HepG2 (cell line): ENCODE results near the gene RRAS2. TPM values are rescaled to one million over a fixed set of nuclear protein-coding genes. Genes with fewer than 3 reads are reported as not detected.

ENCODE experiments used
- ATAC-seq: fragments of 200-7000 bp; cut with Tn5 transposase; 3 replicates; pipeline ENCODE4 v1.9.1; 2020; ENCODE audit warnings: mild to moderate bottlenecking, moderate library complexity
- BruUV-seq: library from RNA; stranded (reverse); fragments of 400-500 nt; replicated peaks from 2 replicates; lab custom pipeline; 2021; lab: Mats Ljungman, UMichigan
- CTCF ChIA-PET: fragments of 300-600 bp; formaldehyde crosslinking; extraction: SDS; loops from one replicate; lab custom pipeline; 2021; ENCODE audit warnings: low total read pairs, inconsistent platforms, low intra/inter-chr PET ratio; lab: Yijun Ruan, JAX
- POLR2A ChIA-PET: fragments of 350-600 bp; sonication (Branson Sonifier 250); formaldehyde crosslinking; loops from one replicate; lab custom pipeline; 2020; ENCODE audit warnings: antibody characterized with exemption, inconsistent platforms; lab: Yijun Ruan, JAX
- DNase-seq: peaks from one replicate; pipeline ENCODE4 v3.0.0-alpha.2; 2015; ENCODE audit warnings: low spot score
- FAIRE-seq: peaks from 3 replicates; lab custom pipeline; 2011; peaks lifted over from hg19 to GRCh38; lab: Jason Lieb, UNC
- H2AFZ ChIP-seq: one replicate; pipeline ENCODE4 v1.6.1; 2011; ENCODE audit warnings: low read length, inconsistent platforms
- H3K27ac ChIP-seq: fragments of 300-600 bp; 3 replicates; pipeline ENCODE4 v1.8.0; 2011; ENCODE audit warnings: mixed run types, mild to moderate bottlenecking, mixed read lengths, low read length, inconsistent platforms; ENCODE audit not compliant: insufficient read depth; ENCODE audit errors: extremely low read length
- H3K27me3 ChIP-seq, 2 experiments: fragments of 200-600 bp in 1 of 2; 2 replicates in 1 of 2; 3 replicates in 1 of 2; pipeline versions ENCODE4 v1.6.0 to v1.8.0; 2011; ENCODE audit warnings: low read length in 2 of 2, mild to moderate bottlenecking in 2 of 2, moderate library complexity in 2 of 2, inconsistent platforms in 1 of 2; ENCODE audit not compliant: insufficient read depth in 2 of 2, control insufficient read depth in 1 of 2
- H3K36me3 ChIP-seq, 2 experiments: fragments of 200-600 bp in 1 of 2; replicated peaks in 1 of 2; 2 replicates in 1 of 2; 3 replicates in 1 of 2; pipeline versions ENCODE4 v1.5.1 to v1.8.0; 2011; ENCODE audit warnings: low read length in 2 of 2, inconsistent platforms in 1 of 2; ENCODE audit not compliant: insufficient read depth in 2 of 2, control insufficient read depth in 1 of 2
- H3K4me1 ChIP-seq: 2 replicates; pipeline ENCODE4 v1.5.1; 2012; ENCODE audit warnings: low read length, inconsistent platforms; ENCODE audit not compliant: insufficient read depth
- H3K4me2 ChIP-seq: 2 replicates; pipeline ENCODE4 v1.6.0; 2011; ENCODE audit warnings: low read depth, low read length, inconsistent platforms
- H3K4me3 ChIP-seq, 3 experiments: fragments of 200-600 bp in 1 of 3; sonication (generic), shearing (Covaris generic) in 1 of 3; replicated peaks in 1 of 3; 2 replicates each; pipeline ENCODE4 v1.5.1; 2011 to 2016; ENCODE audit warnings: low read length in 3 of 3, inconsistent platforms in 2 of 3, low read depth in 2 of 3, mild to moderate bottlenecking in 2 of 3, control low read depth in 1 of 3, mixed read lengths in 1 of 3; ENCODE audit not compliant: insufficient read depth in 1 of 3
- H3K79me2 ChIP-seq: one replicate; pipeline ENCODE4 v1.6.1; 2011; ENCODE audit warnings: low read length, inconsistent platforms; ENCODE audit not compliant: insufficient read depth
- H3K9ac ChIP-seq: 2 replicates; pipeline ENCODE4 v1.6.0; 2011; ENCODE audit warnings: mild to moderate bottlenecking, low read depth, low read length, inconsistent platforms; ENCODE audit not compliant: insufficient read depth
- H3K9me3 ChIP-seq: 2 replicates; pipeline ENCODE4 v1.5.1; 2012; ENCODE audit warnings: mild to moderate bottlenecking, low read length
- H4K20me1 ChIP-seq: 2 replicates; pipeline ENCODE4 v1.6.0; 2011; ENCODE audit warnings: inconsistent platforms, mild to moderate bottlenecking, low read length, moderate library complexity; ENCODE audit not compliant: insufficient read depth
- ASH2L ChIP-seq: fragments of 300-600, 200-600 bp; sonication (generic); IDR thresholded peaks from 2 replicates; pipeline ENCODE4 v1.7.0; 2017; ENCODE audit warnings: low read depth, mild to moderate bottlenecking, moderate library complexity, mixed read lengths, low read length; ENCODE audit not compliant: insufficient read length
- HDAC1 ChIP-seq: sonication (generic); formaldehyde crosslinking; IDR thresholded peaks from 2 replicates; pipeline ENCODE4 v1.5.1; 2020; ENCODE audit warnings: mild to moderate bottlenecking, missing genetic modification reagents
- RAD21 ChIP-seq: fragments of 450-650 bp; formaldehyde crosslinking; IDR thresholded peaks from 2 replicates; pipeline ENCODE4 v1.5.0; 2020; ENCODE audit warnings: mild to moderate bottlenecking
- SP5 ChIP-seq: IDR thresholded peaks from 2 replicates; pipeline ENCODE4 v1.6.1; 2016; ENCODE audit warnings: low read depth, borderline replicate concordance
- YEATS4 ChIP-seq: sonication (generic); formaldehyde crosslinking; IDR thresholded peaks from 2 replicates; pipeline ENCODE4 v1.4.0; 2020; ENCODE audit warnings: missing genetic modification reagents, borderline replicate concordance
- ZNF441 ChIP-seq: sonication (generic); formaldehyde crosslinking; IDR thresholded peaks from 2 replicates; pipeline ENCODE4 v1.7.0; 2021; ENCODE audit warnings: missing genetic modification reagents, borderline replicate concordance
- ZNF558 ChIP-seq: sonication (generic); formaldehyde crosslinking; IDR thresholded peaks from 2 replicates; pipeline ENCODE4 v1.9.0; 2022; ENCODE audit warnings: mild to moderate bottlenecking, missing genetic modification reagents, borderline replicate concordance
- WGBS: methylation state at CpG from one replicate; pipeline ENCODE4 v1.1.6; 2017; ENCODE audit warnings: low lambda C conversion rate; 5-methylcytosine and 5-hydroxymethylcytosine counted together
- in situ Hi-C: cut with HindIII; loops from 2 replicates; pipeline ENCODE4 v1.10.0; 2017; ENCODE audit warnings: low pct_unique_long_range_greater_than_20kb; ENCODE audit not compliant: extremely low pct_ligation_motif_present
- intact Hi-C: fragments of 100-400 bp; cut with micrococcal nuclease; formaldehyde crosslinking; loops from one replicate; pipeline ENCODE4 v1.10.0; 2022; ENCODE audit not compliant: unreplicated experiment
- polyA plus RNA-seq, 8 experiments: library from polyadenylated mRNA; depleted of rRNA in 3 of 8; stranded (reverse) in 7 of 8; unstranded in 1 of 8; fragments of >200 nt; fragmentation: Illumina TruSeq in 4 of 8; extraction: Trizol in 4 of 8; gene quantifications; 2 replicates each; pipeline versions ENCODE4 v1.2.1 to v1.2.3, GENCODE V29; 2011 to 2016; ENCODE audit warnings: low read depth in 4 of 8, missing spikeins in 1 of 8, mixed read lengths in 1 of 8; ENCODE audit not compliant: insufficient read depth in 1 of 8
- total RNA-seq, 5 experiments: library from RNA; depleted of rRNA; stranded (reverse); fragments of >200 nt; fragmentation: Illumina TruSeq; extraction: Trizol; gene quantifications; 2 replicates each; pipeline ENCODE4 v1.2.3, GENCODE V29; 2016; ENCODE audit warnings: low read depth in 1 of 5
- TF ChIP-seq, protein P1 (sequence below): sonication (generic); formaldehyde crosslinking; IDR thresholded peaks from 2 replicates; pipeline ENCODE4 v1.5.1; 2020; ENCODE audit warnings: mild to moderate bottlenecking, missing genetic modification reagents, moderate library complexity
- TF ChIP-seq, protein P2 (sequence below): sonication (generic); formaldehyde crosslinking; conservative IDR thresholded peaks from 2 replicates; pipeline ENCODE4 v1.4.0; 2020; ENCODE audit warnings: mild to moderate bottlenecking, missing genetic modification reagents, moderate library complexity

Gene RRAS2
- total and polyA plus RNA-seq, 2 of the 13 experiments (the other 11 are each of a cell fraction or from before 2014, with no cell fraction given): 19.0 to 44.1 TPM

DNA sequence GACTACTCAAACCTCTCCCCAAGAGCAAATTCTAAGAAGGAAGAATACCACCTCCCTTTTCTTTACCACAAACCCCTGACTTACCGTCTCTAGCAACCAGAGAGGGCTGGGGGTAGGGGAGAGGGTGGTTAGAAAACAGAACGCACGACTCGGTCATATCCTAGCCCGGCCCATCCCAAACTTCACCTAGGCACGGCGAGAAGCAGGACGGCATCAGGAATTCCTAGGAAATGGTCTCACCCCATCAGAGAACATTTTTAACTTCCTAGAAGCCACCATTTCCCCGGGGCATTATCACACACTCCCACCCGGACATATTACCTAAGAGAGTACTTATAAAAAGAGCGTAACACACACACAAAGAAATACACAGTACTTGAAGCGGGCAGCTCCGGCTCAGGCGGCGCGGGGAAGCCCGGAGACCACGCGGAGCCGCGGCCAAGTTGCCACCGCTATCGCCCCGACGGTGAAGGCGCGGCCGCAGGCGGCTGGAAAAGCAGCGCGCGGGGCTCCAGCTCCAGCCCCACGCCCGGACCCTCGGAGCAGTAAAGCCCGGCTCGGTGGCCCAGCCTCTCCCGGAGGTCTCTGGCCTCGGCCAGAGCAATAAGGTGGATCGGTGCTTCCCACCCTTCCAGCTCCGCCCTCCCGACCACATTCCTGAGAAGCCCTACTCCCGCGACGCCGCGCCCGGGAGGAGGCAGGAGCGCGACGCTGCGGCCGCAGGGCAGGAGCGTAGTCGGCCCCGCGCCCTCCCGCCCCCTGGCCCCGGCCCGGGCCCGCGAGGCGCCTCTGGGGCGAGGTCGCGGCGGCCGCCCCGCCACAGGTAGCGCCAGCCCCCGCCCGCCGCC lies 878 bp downstream of the RRAS2 start:
- POLR2A ChIA-PET: interaction anchor here (0.6 to 1.7 kb wide), 7 partner anchors 15 to 142 kb away, joined by 3 to 5 read pairs (median 3); no protein-coding TSS in a partner anchor
- DNase-seq: peak; percentile 66
- H3K27ac ChIP-seq: peak overlapping the region; percentile 69
- in situ Hi-C loops (no loop called here), intact Hi-C loops (loop anchor here (5.0 kb wide), 1 partner anchor 51 kb away; no protein-coding TSS in a partner anchor)
- no peaks in the 10 kb centered on the region for H3K9me3 ChIP-seq
- peak; percentile 86 for ATAC-seq
- peak overlapping the region; percentile 81 for H3K4me2 ChIP-seq
- under 1% methylated on average over 24 of the region's 73 CpGs for WGBS
- H3K79me2 ChIP-seq: peaks cover 43% of the 10 kb centered on the region
- no peaks in the 10 kb centered on the region; a peak in 1 of 5 replicates for H3K27me3 ChIP-seq
- H3K9ac ChIP-seq: peak overlapping the region; percentile 90
- no peaks in the 10 kb centered on the region for H3K36me3 ChIP-seq
- CTCF ChIA-PET: no interaction called here
- no peak for FAIRE-seq
- no peak overlapping the region for H2AFZ ChIP-seq
- H4K20me1 ChIP-seq: peaks cover 9% of the 10 kb centered on the region; the same call in 1 of the 2 replicates
- no TSS peak for BruUV-seq
- peaks cover 34% of the 10 kb centered on the region for H3K4me1 ChIP-seq
- peak overlapping the region; percentile 90 to 93 (median 93) for H3K4me3 ChIP-seq
- peak; percentile 36; the same call in 1 of the 2 replicates for TF ChIP-seq SP5
- TF ChIP-seq RAD21 (CRISPR knock-in tag): peak; percentile 16; the same call in 1 of the 2 replicates
- 0 out of 2 replicates have a peak, but pooled peaks have one; percentile 21 for TF ChIP-seq YEATS4 (CRISPR knock-in tag)
- no peak; the same call in 1 of the 2 replicates for TF ChIP-seq ZNF441 (CRISPR knock-in tag)
- TF ChIP-seq, protein P1, sequence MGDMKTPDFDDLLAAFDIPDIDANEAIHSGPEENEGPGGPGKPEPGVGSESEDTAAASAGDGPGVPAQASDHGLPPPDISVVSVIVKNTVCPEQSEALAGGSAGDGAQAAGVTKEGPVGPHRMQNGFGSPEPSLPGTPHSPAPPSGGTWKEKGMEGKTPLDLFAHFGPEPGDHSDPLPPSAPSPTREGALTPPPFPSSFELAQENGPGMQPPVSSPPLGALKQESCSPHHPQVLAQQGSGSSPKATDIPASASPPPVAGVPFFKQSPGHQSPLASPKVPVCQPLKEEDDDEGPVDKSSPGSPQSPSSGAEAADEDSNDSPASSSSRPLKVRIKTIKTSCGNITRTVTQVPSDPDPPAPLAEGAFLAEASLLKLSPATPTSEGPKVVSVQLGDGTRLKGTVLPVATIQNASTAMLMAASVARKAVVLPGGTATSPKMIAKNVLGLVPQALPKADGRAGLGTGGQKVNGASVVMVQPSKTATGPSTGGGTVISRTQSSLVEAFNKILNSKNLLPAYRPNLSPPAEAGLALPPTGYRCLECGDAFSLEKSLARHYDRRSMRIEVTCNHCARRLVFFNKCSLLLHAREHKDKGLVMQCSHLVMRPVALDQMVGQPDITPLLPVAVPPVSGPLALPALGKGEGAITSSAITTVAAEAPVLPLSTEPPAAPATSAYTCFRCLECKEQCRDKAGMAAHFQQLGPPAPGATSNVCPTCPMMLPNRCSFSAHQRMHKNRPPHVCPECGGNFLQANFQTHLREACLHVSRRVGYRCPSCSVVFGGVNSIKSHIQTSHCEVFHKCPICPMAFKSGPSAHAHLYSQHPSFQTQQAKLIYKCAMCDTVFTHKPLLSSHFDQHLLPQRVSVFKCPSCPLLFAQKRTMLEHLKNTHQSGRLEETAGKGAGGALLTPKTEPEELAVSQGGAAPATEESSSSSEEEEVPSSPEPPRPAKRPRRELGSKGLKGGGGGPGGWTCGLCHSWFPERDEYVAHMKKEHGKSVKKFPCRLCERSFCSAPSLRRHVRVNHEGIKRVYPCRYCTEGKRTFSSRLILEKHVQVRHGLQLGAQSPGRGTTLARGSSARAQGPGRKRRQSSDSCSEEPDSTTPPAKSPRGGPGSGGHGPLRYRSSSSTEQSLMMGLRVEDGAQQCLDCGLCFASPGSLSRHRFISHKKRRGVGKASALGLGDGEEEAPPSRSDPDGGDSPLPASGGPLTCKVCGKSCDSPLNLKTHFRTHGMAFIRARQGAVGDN (CRISPR knock-in tag): peak; percentile 73
- peak; percentile 57 for TF ChIP-seq ASH2L
- TF ChIP-seq ZNF558 (CRISPR knock-in tag): 0 out of 2 replicates have a peak, but pooled peaks have one; percentile 31
- TF ChIP-seq, protein P2, sequence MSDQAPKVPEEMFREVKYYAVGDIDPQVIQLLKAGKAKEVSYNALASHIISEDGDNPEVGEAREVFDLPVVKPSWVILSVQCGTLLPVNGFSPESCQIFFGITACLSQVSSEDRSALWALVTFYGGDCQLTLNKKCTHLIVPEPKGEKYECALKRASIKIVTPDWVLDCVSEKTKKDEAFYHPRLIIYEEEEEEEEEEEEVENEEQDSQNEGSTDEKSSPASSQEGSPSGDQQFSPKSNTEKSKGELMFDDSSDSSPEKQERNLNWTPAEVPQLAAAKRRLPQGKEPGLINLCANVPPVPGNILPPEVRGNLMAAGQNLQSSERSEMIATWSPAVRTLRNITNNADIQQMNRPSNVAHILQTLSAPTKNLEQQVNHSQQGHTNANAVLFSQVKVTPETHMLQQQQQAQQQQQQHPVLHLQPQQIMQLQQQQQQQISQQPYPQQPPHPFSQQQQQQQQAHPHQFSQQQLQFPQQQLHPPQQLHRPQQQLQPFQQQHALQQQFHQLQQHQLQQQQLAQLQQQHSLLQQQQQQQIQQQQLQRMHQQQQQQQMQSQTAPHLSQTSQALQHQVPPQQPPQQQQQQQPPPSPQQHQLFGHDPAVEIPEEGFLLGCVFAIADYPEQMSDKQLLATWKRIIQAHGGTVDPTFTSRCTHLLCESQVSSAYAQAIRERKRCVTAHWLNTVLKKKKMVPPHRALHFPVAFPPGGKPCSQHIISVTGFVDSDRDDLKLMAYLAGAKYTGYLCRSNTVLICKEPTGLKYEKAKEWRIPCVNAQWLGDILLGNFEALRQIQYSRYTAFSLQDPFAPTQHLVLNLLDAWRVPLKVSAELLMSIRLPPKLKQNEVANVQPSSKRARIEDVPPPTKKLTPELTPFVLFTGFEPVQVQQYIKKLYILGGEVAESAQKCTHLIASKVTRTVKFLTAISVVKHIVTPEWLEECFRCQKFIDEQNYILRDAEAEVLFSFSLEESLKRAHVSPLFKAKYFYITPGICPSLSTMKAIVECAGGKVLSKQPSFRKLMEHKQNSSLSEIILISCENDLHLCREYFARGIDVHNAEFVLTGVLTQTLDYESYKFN (CRISPR knock-in tag): no peak
- TF ChIP-seq HDAC1 (CRISPR knock-in tag): peak; percentile 44
